SH-SY5Y (cell line): ENCODE data around the gene SUSD2.
A peak's percentile ranks its signal among the peaks of the same experiment; 100 is the strongest.

ENCODE experiments used
- GATA2 ChIP-seq: IDR thresholded peaks from 2 replicates; pipeline ENCODE4 v1.6.1; 2011; ENCODE audit warnings: mild to moderate bottlenecking, low read depth, low read length
- GATA3 ChIP-seq: IDR thresholded peaks from 2 replicates; pipeline ENCODE4 v1.6.1; 2011; ENCODE audit warnings: low read depth, mild to moderate bottlenecking, low read length, moderate library complexity

Gene SUSD2

DNA sequence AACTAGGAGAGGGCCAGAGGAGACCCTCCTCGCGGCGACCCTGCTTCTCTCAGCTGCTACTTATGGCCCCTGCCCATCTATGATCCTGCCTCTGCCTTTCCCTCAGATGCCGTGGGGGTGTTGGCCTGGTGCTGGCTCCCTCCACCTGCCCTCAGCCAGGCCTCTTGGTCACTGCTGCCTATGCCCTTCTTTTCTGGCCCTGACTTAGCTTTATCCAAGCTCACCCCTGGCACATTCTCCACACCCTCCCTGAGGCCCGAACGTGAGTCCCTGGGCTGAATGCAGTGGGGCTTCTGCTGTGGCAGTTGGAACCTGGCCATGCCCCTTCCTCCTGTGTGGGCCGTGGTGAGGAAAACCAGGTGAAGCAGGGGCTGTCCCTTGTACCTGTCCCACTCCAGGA, 19.8 kb upstream of the SUSD2 start:
- no peak for TF ChIP-seq GATA3
- TF ChIP-seq GATA2, result no peak

DNA sequence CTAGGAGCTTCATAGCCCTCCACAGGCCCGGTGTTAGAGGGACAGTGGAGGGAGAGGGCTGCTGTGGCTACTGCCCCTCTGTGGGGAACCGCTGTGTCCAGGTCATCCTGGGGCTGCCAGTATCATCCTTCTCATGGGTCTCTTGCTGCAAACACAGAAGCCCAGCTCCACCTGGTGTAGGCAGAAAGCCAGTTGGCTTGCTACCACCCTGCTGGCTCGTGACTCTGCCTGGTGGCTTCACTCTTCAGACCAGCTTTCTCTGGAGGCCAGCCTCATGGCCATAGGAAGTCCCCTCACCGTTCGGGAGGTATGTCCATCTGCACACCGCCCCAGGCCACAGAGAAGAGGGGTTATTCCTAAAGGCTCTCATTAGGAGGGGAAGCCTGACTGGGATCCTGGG, 19.4 kb upstream of the SUSD2 start:
- TF ChIP-seq GATA2, result no peak

DNA sequence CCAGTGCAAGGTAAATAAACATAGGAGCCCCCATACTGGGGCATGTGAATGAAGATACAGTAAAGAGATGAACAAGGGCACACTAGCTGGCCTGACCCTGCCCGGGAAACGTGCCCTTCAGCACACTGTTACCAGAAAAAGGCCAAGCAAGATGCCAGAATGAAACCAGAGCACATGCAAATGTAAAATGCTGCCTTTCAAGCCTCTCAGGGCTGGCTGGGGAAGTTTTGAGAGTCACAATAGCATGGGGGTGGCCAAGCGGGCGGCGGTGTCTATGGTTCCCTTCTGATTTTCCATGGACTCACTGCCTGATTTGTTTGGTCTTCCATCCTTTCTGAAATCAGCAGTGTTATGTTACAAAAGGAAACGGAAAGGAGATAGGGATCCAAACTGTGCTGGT, 18.9 kb upstream of the SUSD2 start:
- TF ChIP-seq GATA3, result no peak
- no peak for TF ChIP-seq GATA2

DNA sequence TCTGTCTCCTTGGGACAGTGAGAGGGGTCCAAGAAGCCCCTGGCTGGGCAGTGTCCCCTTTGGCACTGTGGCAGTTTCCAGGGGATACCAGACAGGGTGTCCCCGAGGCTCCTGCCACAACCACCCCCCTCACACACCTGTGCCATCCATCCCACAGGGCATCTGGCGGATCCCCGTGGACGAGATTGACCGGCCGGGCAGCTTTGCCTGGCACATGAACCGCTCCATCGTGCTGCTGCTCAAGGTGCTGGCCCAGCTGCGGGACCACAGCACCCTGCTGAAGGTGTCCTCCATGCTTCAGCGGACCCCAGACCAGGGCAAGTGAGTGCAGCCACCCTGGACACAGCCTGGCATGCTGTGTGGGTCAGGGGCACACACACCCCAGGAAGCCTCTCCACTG, 17.0 kb upstream of the SUSD2 start:
- TF ChIP-seq GATA3 (no peak), GATA2 (no peak)

DNA sequence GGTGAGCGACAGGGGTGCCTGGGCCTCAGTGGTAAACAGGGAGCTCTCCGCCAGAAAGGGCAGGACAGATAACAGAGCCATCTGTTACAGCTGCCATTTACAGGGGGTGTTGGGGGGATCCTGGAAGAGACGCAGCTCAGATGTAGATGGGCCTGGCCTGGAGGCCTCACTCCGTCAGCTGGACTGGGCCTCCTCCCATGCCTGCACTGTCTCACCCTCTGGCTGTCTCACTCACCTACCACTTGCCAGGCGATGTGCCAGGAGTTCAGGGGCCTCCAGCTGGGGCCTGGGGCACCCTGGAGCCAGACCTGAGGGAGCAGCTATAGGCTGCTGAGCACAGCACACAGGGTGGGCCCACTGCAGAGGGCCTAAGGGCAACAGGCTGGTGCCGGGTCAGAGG, 16.3 kb upstream of the SUSD2 start:
- TF ChIP-seq GATA3 (no peak), GATA2 (peak; percentile 75)

DNA sequence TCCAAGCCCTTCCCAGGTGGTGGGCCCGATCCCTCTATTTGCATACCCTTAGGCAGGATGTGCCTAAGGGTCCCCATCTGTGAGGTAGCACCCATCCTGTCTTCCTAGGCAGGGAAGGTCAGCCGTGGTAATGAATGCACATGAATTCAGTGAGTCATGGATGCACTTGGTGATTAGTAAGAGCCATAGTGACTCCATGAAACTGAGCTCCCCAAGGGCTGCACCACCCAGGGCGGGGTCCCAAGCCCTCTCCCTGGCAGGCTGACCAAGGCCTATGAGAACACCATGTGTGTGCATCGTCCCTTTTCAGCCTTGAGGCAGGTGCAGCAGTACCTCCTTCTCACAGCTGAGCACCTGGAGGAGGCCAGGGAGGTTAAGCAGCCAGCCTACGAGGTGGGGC, 15.6 kb upstream of the SUSD2 start:
- TF ChIP-seq GATA2, result no peak
- no peak for TF ChIP-seq GATA3

DNA sequence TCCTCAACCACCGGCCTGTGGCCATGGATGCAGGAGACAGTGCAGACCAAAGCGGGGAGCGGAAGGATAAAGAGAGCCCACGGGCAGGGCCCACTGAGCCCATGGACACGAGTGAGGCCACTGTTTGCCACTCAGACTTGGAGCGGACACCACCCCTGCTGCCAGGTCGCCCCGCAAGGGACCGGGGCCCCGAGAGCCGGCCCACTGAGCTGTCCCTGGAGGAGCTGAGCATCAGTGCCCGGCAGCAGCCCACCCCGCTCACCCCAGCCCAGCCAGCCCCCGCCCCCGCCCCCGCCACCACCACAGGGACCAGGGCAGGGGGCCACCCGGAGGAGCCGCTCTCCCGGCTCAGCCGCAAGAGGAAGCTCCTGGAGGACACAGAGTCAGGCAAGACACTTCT, 14.5 kb upstream of the SUSD2 start:
- TF ChIP-seq GATA2 (no peak), GATA3 (no peak)

DNA sequence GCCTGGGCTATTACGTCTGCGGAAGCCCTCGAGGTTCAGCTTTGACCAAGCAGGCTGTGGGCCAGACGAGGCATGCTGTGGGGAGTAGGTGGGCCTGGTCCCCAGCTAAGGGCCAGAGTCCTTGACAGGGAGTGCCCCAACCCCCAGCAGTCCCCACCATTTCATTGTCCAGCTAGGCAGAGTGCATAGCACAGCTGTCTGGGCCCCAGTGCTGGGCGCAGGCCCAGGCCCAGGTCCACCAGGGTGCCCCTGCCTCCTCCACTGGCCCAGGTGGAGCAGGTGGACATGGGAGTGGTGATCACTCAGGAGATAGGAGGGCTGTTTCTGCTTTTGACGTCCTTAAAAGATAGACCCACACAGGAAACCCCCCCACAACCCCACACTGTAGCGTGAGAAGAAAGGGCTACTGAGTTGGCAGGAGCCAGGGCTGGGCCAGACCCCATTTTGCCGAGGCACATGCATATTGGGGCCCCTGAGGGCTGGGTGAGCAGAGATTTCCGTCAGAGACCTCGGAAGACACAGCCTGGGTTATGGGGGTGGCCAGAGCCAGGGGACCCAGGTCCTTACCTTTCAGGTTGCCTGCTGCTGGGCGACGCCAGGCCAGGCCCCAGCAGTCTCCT, 11.7 kb upstream of the SUSD2 start:
- no peak for TF ChIP-seq GATA3
- TF ChIP-seq GATA2, result no peak

DNA sequence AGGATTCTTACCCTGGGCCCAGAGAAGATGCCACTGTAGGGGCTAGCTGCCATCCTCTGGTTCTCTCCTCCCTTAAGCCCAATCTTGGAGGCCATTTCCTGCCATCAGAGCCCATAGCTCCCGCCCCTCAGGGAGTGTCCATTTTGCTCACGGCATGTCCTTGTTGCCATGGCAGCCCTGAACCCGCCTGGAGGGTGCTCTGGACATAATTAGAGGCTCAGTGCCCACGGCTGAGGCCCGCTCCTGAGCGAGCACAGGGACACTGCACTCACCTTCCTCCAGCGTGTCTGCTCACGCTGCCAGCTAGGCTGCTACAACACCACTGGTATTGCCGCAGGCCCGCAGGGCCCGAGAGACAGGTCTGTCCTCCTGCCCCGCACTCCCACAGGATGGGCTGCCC, 11.1 kb upstream of the SUSD2 start:
- no peak for TF ChIP-seq GATA3
- TF ChIP-seq GATA2, result no peak

DNA sequence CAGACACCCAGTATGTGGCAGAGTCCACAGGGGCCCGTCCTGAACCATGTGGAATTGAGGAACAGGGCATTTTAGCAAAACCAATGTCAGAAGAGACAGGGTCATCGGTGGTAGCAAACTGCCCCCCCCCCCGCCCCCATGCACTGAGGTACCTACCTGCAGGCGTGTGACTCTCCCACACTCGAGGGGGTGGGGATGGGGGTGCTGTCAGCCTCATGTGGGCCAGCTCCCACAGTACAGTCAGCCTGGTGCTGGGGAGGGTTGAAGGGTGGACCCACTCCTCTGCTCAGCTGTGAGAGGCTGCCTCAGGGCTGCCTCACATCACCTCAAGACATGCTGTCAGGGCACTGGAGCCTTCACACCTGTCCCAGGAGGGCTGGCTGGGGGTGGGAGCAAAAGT, 10.7 kb upstream of the SUSD2 start:
- no peak for TF ChIP-seq GATA3
- TF ChIP-seq GATA2, result no peak

DNA sequence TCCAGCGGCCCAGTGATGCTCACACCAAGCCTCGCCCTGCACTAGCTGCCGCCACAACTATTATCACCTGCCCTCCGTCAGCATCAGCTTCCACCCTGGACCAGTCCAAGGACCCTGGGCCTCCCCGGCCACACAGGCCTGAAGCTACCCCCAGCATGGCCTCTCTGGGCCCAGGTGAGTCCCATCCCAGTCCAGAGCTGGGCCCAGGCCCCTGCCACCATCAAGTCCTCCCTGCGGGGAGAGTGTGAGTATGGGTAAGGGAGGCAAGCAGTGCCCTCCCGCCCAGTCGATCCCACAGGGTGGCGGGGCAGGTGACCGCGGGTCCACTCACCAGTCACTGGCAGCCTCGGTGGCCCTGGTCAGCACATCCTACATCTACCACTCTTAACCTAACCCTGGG, 9.5 kb upstream of the SUSD2 start:
- TF ChIP-seq GATA3 (no peak), GATA2 (no peak)

DNA sequence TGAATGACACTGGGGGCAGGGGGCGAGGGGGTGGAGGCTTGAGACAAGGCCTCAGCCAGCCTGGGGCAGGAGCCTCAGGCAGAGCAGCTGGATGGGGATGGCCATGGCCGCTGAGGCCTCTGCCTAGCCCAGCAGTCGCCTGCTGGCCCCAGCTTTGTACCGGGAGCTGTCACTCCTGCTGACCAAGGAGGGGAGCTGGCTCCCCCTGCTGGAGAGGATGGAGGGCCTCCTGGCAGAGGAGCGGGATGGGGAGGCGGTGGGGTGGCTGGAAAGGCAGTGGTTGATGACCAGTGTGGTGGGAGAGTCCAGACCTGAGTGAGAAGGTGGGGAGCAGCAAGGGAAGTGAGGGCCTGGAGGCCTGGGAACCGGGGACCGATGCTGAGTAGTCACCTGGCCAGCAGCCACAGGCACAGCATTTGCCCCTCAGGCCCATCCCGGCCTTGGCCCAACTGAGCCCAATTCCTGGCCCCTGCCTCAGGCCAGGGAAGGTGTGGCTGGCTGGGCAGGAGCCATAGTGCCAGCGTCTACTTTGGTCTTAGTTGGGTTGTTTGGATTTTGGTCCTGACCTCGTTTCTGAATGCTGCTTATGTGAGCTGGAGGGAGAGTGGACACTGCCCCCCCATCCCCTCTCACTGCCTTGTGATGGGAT, 6.0 kb upstream of the SUSD2 start:
- TF ChIP-seq GATA3 (no peak), GATA2 (no peak)

DNA sequence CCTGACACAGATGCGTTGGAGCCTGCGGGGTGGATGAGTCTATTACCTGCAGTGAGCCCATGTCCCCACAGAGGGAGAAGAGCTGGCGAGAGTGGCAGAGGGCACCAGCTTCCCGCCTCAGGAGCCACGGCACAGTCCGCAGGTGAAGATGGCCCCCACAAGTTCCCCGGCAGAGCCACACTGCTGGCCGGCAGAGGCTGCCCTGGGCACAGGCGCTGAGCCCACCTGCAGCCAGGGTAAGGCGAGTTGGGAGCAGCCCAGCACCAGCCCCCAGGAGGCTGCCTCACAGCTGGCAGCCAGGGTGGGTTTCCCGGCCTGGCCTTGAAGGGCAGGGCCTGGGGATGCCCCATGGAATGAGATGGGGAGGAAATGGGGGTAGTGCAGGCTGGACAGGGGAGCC, 5.2 kb upstream of the SUSD2 start:
- TF ChIP-seq GATA3, result no peak
- no peak for TF ChIP-seq GATA2

DNA sequence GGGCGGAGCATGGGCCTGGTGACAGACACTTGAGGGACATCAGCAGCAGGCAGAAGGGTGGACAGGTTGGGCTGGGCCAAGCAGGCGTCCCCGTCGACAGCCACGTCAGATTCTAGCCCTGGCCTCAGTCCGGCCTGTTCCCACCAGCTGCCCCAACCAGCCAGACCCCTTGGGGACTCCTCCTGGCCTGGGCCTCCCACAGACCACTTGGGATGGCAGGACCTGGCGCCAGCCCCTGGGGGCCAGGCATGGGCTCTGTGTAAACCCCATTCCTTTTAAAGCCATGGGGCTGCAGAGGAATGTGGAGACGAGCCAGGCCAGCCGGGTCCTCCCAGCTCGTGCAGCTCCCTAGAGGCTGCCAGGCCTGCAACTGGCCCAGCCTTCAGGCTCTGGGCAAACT, 4.7 kb upstream of the SUSD2 start:
- TF ChIP-seq GATA2 (no peak), GATA3 (no peak)

DNA sequence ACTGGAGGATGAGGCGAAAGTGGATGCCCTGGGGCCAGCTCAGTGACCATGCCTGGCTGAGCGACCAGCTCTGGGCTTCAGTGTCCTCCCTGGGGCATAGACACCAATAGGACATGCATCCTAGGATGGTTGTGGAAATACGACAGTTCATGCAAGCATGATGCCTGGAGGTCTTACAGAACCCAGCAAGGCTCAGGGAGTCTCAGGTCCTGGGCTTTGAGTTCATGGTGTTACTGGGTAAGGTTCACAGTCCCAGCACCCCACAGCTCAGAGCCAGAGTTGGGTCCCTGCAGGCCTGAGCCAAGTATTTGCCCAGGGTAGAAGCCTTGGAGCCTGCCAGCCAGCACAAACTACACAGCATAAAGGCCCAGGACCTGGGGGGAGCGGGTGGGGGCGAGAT, 4.2 kb upstream of the SUSD2 start:
- no peak for TF ChIP-seq GATA3
- TF ChIP-seq GATA2, result no peak

DNA sequence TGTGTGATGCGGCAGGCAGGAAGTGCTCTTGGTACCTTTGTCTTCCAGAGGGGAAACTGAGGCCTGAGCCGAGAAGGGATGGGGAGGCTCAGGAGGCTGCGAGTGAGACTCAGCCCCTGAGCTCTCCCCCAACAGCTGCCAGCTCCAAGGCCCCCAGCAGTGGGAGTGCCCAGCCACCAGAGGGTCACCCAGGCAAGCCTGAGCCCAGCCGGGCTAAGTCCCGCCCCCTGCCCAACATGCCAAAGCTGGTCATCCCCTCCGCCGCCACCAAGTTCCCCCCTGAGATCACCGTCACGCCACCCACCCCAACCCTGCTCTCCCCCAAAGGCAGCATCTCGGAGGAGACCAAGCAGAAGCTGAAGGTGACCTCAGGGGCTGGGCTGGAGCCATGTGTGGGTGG, 3.8 kb upstream of the SUSD2 start:
- TF ChIP-seq GATA2 (no peak), GATA3 (no peak)
